DOHH2 (cell line): ENCODE results near the gene PLCE1.

Experiments used
- H3F3A ChIP-seq: fragments of 200-600 bp; sonication (generic), shearing (Covaris generic); 2 replicates; pipeline ENCODE4 v1.6.0; 2016; ENCODE audit warnings: antibody characterized with exemption, mild to moderate bottlenecking; ENCODE audit not compliant: control insufficient read depth, insufficient read depth
- H3K27ac ChIP-seq: fragments of 200-600 bp; sonication (generic); 2 replicates; pipeline ENCODE4 v1.5.1; 2014; ENCODE audit warnings: low read depth, mild to moderate bottlenecking, low read length, moderate library complexity
- H3K27me3 ChIP-seq: fragments of 200-600 bp; sonication (generic); 2 replicates; pipeline ENCODE4 v1.6.1; 2014; ENCODE audit warnings: mild to moderate bottlenecking, low read length, mixed read lengths; ENCODE audit not compliant: control insufficient read depth
- H3K36me3 ChIP-seq: fragments of 200-600 bp; sonication (generic); 2 replicates; pipeline ENCODE4 v1.6.1; 2014; ENCODE audit warnings: mild to moderate bottlenecking, low read length, moderate library complexity, mixed read lengths; ENCODE audit not compliant: control insufficient read depth
- H3K4me1 ChIP-seq: fragments of 200-600 bp; sonication (generic); 2 replicates; pipeline ENCODE4 v1.6.1; 2014; ENCODE audit warnings: mild to moderate bottlenecking, low read length, mixed read lengths; ENCODE audit not compliant: control insufficient read depth
- H3K4me2 ChIP-seq: fragments of 200-600 bp; sonication (generic); 2 replicates; pipeline ENCODE4 v1.6.0; 2014; ENCODE audit warnings: mild to moderate bottlenecking, low read length, moderate library complexity
- H3K4me3 ChIP-seq: fragments of 200-600 bp; sonication (generic); 2 replicates; pipeline ENCODE4 v1.5.1; 2014; ENCODE audit warnings: mild to moderate bottlenecking, low read length, mixed read lengths
- H3K79me2 ChIP-seq: fragments of 200-600 bp; sonication (generic); 2 replicates; pipeline ENCODE4 v1.6.1; 2014; ENCODE audit warnings: mild to moderate bottlenecking, low read length, mixed read lengths; ENCODE audit not compliant: control insufficient read depth
- H3K9me2 ChIP-seq: fragments of 200-600 bp; sonication (generic); replicated peaks from 2 replicates; pipeline ENCODE4 v1.6.1; 2014; ENCODE audit warnings: mild to moderate bottlenecking, low read length, mixed read lengths; ENCODE audit not compliant: control insufficient read depth
- H3K9me3 ChIP-seq: fragments of 200-600 bp; sonication (generic); 2 replicates; pipeline ENCODE4 v1.6.1; 2014; ENCODE audit warnings: antibody characterized with exemption, low read length, mixed read lengths; ENCODE audit not compliant: control insufficient read depth, insufficient read depth
- H4K20me1 ChIP-seq: fragments of 200-600 bp; sonication (generic); 2 replicates; pipeline ENCODE4 v1.6.0; 2014; ENCODE audit warnings: low read depth, mild to moderate bottlenecking, antibody characterized with exemption, low read length, moderate library complexity; ENCODE audit not compliant: control insufficient read depth, insufficient read depth
- CTCF ChIP-seq: fragments of 200-600 bp; sonication (generic); IDR thresholded peaks from one replicate; pipeline ENCODE4 v1.5.1; 2014; ENCODE audit warnings: antibody characterized with exemption, mild to moderate bottlenecking, low read depth, low read length; ENCODE audit not compliant: poor library complexity, severe bottlenecking
- EZH2phosphoT487 ChIP-seq: fragments of 200-600 bp; sonication (generic); IDR thresholded peaks from 2 replicates; pipeline ENCODE4 v1.6.1; 2017; ENCODE audit warnings: borderline replicate concordance, mild to moderate bottlenecking, antibody characterized with exemption, low read length, moderate library complexity, mixed read lengths

The PLCE1 gene

GRCh38 chr10:93973748-93974445 lies 19.8 kb upstream of the PLCE1 start:
- H3K4me2 ChIP-seq: no peak overlapping the region
- no peak overlapping the region for H3K27ac ChIP-seq
- H3K9me3 ChIP-seq: no peaks in the 10 kb centered on the region
- H3K27me3 ChIP-seq: no peaks in the 10 kb centered on the region
- H3K4me3 ChIP-seq: no peak overlapping the region
- no peaks in the 10 kb centered on the region for H4K20me1 ChIP-seq
- H3K36me3 ChIP-seq: no peaks in the 10 kb centered on the region
- no peaks in the 10 kb centered on the region for H3K79me2 ChIP-seq
- H3K9me2 ChIP-seq: no peaks in the 10 kb centered on the region
- TF ChIP-seq CTCF (no peak), EZH2phosphoT487 (no peak)
- H3K4me1 ChIP-seq: no peaks in the 10 kb centered on the region
- no peaks in the 10 kb centered on the region for H3F3A ChIP-seq

GRCh38 chr10:93977442-93977841 lies 16.3 kb upstream of the PLCE1 start:
- Histone ChIP-seq H3K4me3 (no peak overlapping the region), H3K4me1 (no peaks in the 10 kb centered on the region), H3K27ac (no peak overlapping the region), H4K20me1 (no peaks in the 10 kb centered on the region), H3K36me3 (no peaks in the 10 kb centered on the region), H3K4me2 (no peak overlapping the region), H3K79me2 (no peaks in the 10 kb centered on the region), H3F3A (no peaks in the 10 kb centered on the region), H3K9me2 (no peaks in the 10 kb centered on the region), H3K9me3 (no peaks in the 10 kb centered on the region), H3K27me3 (no peaks in the 10 kb centered on the region)
- no peak for TF ChIP-seq EZH2phosphoT487
- no peak for TF ChIP-seq CTCF

- Histone ChIP-seq H3K27ac (no peak overlapping the region), H3K4me1 (no peaks in the 10 kb centered on the region), H3K4me2 (no peak overlapping the region), H3K79me2 (no peaks in the 10 kb centered on the region), H3K36me3 (no peaks in the 10 kb centered on the region), H3F3A (no peaks in the 10 kb centered on the region), H3K9me3 (no peaks in the 10 kb centered on the region), H4K20me1 (no peaks in the 10 kb centered on the region), H3K4me3 (no peak overlapping the region), H3K9me2 (no peaks in the 10 kb centered on the region), H3K27me3 (no peaks in the 10 kb centered on the region)
- TF ChIP-seq CTCF: no peak
- no peak for TF ChIP-seq EZH2phosphoT487
Observed at GRCh38 chr10:93980486-93980885, 13.2 kb upstream of the PLCE1 start.
